IMR-90 (cell line): ENCODE data around the gene FBLN1. TPM values are rescaled to one million over a fixed set of nuclear protein-coding genes. Genes with fewer than 3 reads are reported as not detected.

ENCODE experiments used
- ATAC-seq: fragments of 200-7000 bp; cut with Tn5 transposase; 2 replicates; pipeline ENCODE4 v1.9.1; 2020; ENCODE audit warnings: low read depth, mild to moderate bottlenecking, moderate library complexity
- BruUV-seq: library from RNA; stranded (reverse); fragments of 400-500 nt; replicated peaks from 2 replicates; lab custom pipeline; 2021; lab: Mats Ljungman, UMichigan
- CTCF ChIA-PET: fragments of 300-600 bp; formaldehyde crosslinking; extraction: SDS; loops from one replicate; lab custom pipeline; 2021; ENCODE audit warnings: antibody characterized with exemption; lab: Yijun Ruan, JAX
- POLR2A ChIA-PET: fragments of 300-600 bp; sonication (Branson Sonifier 250); formaldehyde crosslinking; loops from one replicate; lab custom pipeline; 2022; ENCODE audit warnings: antibody characterized with exemption; ENCODE audit not compliant: unreplicated experiment; lab: Charles Lee
- DNase-seq: peaks from one replicate; pipeline ENCODE4 v3.0.0; 2013
- H2AFZ ChIP-seq: replicated peaks from 2 replicates; pipeline ENCODE3; 2013; ENCODE audit warnings: low read length, mild to moderate bottlenecking; ENCODE audit not compliant: poor library complexity
- H2AK5ac ChIP-seq: 2 replicates; pipeline ENCODE4 v1.6.1; 2013; ENCODE audit warnings: low read depth, low read length, inconsistent platforms
- H2AK9ac ChIP-seq: replicated peaks from 2 replicates; pipeline ENCODE3; 2013; ENCODE audit warnings: mild to moderate bottlenecking, low read depth, low read length, moderate library complexity; ENCODE audit not compliant: poor library complexity
- H2BK120ac ChIP-seq: 2 replicates; pipeline ENCODE4 v1.6.1; 2013; ENCODE audit warnings: low read depth, low read length, inconsistent platforms
- H2BK15ac ChIP-seq: 3 replicates; pipeline ENCODE4 v1.6.1; 2013; ENCODE audit warnings: low read depth, low read length, inconsistent platforms
- H2BK20ac ChIP-seq: 2 replicates; pipeline ENCODE4 v1.6.1; 2013; ENCODE audit warnings: low read depth, mild to moderate bottlenecking, inconsistent platforms, low read length, moderate library complexity
- H2BK5ac ChIP-seq: 2 replicates; pipeline ENCODE4 v1.6.1; 2013; ENCODE audit warnings: mild to moderate bottlenecking, low read depth, low read length, inconsistent platforms; ENCODE audit not compliant: poor library complexity, severe bottlenecking
- H3K14ac ChIP-seq: replicated peaks from 2 replicates; pipeline ENCODE4 v1.6.1; 2013; ENCODE audit warnings: low read depth, low read length, inconsistent platforms
- H3K18ac ChIP-seq: 2 replicates; pipeline ENCODE4 v1.6.1; 2013; ENCODE audit warnings: low read depth, low read length, control low read depth
- H3K23ac ChIP-seq: 2 replicates; pipeline ENCODE4 v1.6.1; 2013; ENCODE audit warnings: low read depth, low read length, inconsistent platforms
- H3K27ac ChIP-seq: 2 replicates; pipeline ENCODE4 v1.5.1; 2013; ENCODE audit warnings: mild to moderate bottlenecking, control low read depth, low read length; ENCODE audit not compliant: insufficient read depth
- H3K27me3 ChIP-seq: 2 replicates; pipeline ENCODE4 v1.6.1; 2013; ENCODE audit warnings: low read length; ENCODE audit not compliant: control insufficient read depth, insufficient read depth
- H3K36me3 ChIP-seq: 2 replicates; pipeline ENCODE4 v1.6.1; 2013; ENCODE audit warnings: low read length, mixed read lengths; ENCODE audit not compliant: control insufficient read depth, insufficient read depth
- H3K4ac ChIP-seq: 2 replicates; pipeline ENCODE4 v1.6.1; 2013; ENCODE audit warnings: low read depth, low read length, inconsistent platforms
- H3K4me1 ChIP-seq: 2 replicates; pipeline ENCODE4 v1.6.1; 2013; ENCODE audit warnings: low read length, mixed read lengths; ENCODE audit not compliant: control insufficient read depth, insufficient read depth
- H3K4me2 ChIP-seq: 2 replicates; pipeline ENCODE4 v1.6.1; 2013; ENCODE audit warnings: low read depth, mild to moderate bottlenecking, control low read depth, low read length, moderate library complexity
- H3K4me3 ChIP-seq: 2 replicates; pipeline ENCODE4 v1.5.1; 2013; ENCODE audit warnings: low read depth, mild to moderate bottlenecking, control low read depth, low read length, moderate library complexity; ENCODE audit not compliant: insufficient read depth
- H3K56ac ChIP-seq: 2 replicates; pipeline ENCODE4 v1.6.1; 2013; ENCODE audit warnings: low read length, inconsistent platforms; ENCODE audit not compliant: insufficient read depth; ENCODE audit errors: extremely low read depth
- H3K79me1 ChIP-seq, 2 experiments: 2 replicates each; pipeline ENCODE4 v1.6.1; 2013; ENCODE audit warnings: low read length in 2 of 2, inconsistent platforms in 1 of 2, low read depth in 1 of 2
- H3K9ac ChIP-seq: 2 replicates; pipeline ENCODE4 v1.6.1; 2013; ENCODE audit warnings: low read depth, low read length, control low read depth
- H3K9me1 ChIP-seq: 2 replicates; pipeline ENCODE4 v1.6.1; 2013; ENCODE audit warnings: low read length, inconsistent platforms; ENCODE audit not compliant: insufficient read depth
- H3K9me3 ChIP-seq: 2 replicates; pipeline ENCODE4 v1.6.1; 2013; ENCODE audit warnings: low read length; ENCODE audit not compliant: control insufficient read depth, insufficient read depth
- H4K20me1 ChIP-seq: 2 replicates; pipeline ENCODE4 v1.6.1; 2013; ENCODE audit warnings: low read length, inconsistent platforms; ENCODE audit not compliant: insufficient read depth
- H4K5ac ChIP-seq: 2 replicates; pipeline ENCODE4 v1.6.1; 2013; ENCODE audit warnings: mild to moderate bottlenecking, low read depth, low read length, control low read depth
- H4K8ac ChIP-seq, 2 experiments: 2 replicates each; pipeline ENCODE4 v1.6.1; 2013; ENCODE audit warnings: low read depth in 2 of 2, low read length in 2 of 2, control low read depth in 1 of 2, inconsistent platforms in 1 of 2
- H4K91ac ChIP-seq: 2 replicates; pipeline ENCODE4 v1.6.1; 2013; ENCODE audit warnings: low read depth, low read length, inconsistent platforms; ENCODE audit not compliant: insufficient read depth
- BHLHE40 ChIP-seq: fragments of 150-350 bp; IDR thresholded peaks from 2 replicates; pipeline ENCODE4 v1.6.1; 2016; ENCODE audit warnings: mild to moderate bottlenecking, low read depth, low read length
- CEBPB ChIP-seq: IDR thresholded peaks from 2 replicates; pipeline ENCODE4 v1.6.1; 2012; ENCODE audit warnings: low read depth, low read length, improper control_type of control experiment
- CHD1 ChIP-seq: IDR thresholded peaks from 2 replicates; pipeline ENCODE4 v1.6.1; 2012; ENCODE audit warnings: low read depth, low read length, improper control_type of control experiment
- ELK1 ChIP-seq: fragments of 150-350 bp; IDR thresholded peaks from 2 replicates; pipeline ENCODE4 v1.6.1; 2016; ENCODE audit warnings: low read depth, mild to moderate bottlenecking, low read length, moderate library complexity, borderline replicate concordance
- FOS ChIP-seq: fragments of 150-350 bp; IDR thresholded peaks from 2 replicates; pipeline ENCODE4 v1.6.1; 2016; ENCODE audit warnings: low read depth, low read length
- MAFK ChIP-seq: IDR thresholded peaks from 2 replicates; pipeline ENCODE4 v1.6.1; 2012; ENCODE audit warnings: low read depth, low read length, improper control_type of control experiment
- MAZ ChIP-seq: IDR thresholded peaks from 2 replicates; pipeline ENCODE4 v1.6.1; 2012; ENCODE audit warnings: low read depth, mild to moderate bottlenecking, low read length, improper control_type of control experiment, moderate library complexity, borderline replicate concordance
- NFE2L2 ChIP-seq: fragments of 150-350 bp; IDR thresholded peaks from 2 replicates; pipeline ENCODE4 v1.6.1; 2016; ENCODE audit warnings: low read depth, mild to moderate bottlenecking, low read length
- RAD21 ChIP-seq: IDR thresholded peaks from 2 replicates; pipeline ENCODE4 v1.6.1; 2012; ENCODE audit warnings: low read length, improper control_type of control experiment
- RCOR1 ChIP-seq: IDR thresholded peaks from 2 replicates; pipeline ENCODE4 v1.6.1; 2012; ENCODE audit warnings: mild to moderate bottlenecking, low read length, improper control_type of control experiment; ENCODE audit not compliant: insufficient replicate concordance
- RFX5 ChIP-seq: IDR thresholded peaks from 2 replicates; pipeline ENCODE4 v1.8.0; 2012; ENCODE audit warnings: low read depth, mild to moderate bottlenecking, low read length, moderate library complexity
- SMC3 ChIP-seq: fragments of 150-350 bp; IDR thresholded peaks from 2 replicates; pipeline ENCODE4 v1.6.1; 2016; ENCODE audit warnings: low read depth, mild to moderate bottlenecking, antibody characterized with exemption, low read length, moderate library complexity
- dilution Hi-C: fragments of 300-500 bp; cut with HindIII; formaldehyde crosslinking; loops from one replicate; pipeline ENCODE4 v1.14.3; 2018; ENCODE audit warnings: low sequenced_read_pairs; ENCODE audit not compliant: unreplicated experiment
- in situ Hi-C: fragments of 300-500 bp; cut with MboI; formaldehyde crosslinking; loops from 3 replicates; pipeline ENCODE4 v1.14.3; 2019; ENCODE audit warnings: low sequenced_read_pairs, inconsistent platforms, mixed read lengths
- intact Hi-C: fragments of 100-400 bp; cut with micrococcal nuclease; formaldehyde crosslinking; loops from 2 replicates; pipeline ENCODE4 v1.10.0; 2022
- polyA plus RNA-seq, 3 experiments: library from polyadenylated mRNA; depleted of rRNA; stranded (reverse); fragments of >200 nt; gene quantifications; 2 replicates each; pipeline ENCODE4 v1.2.3, GENCODE V29; 2012; ENCODE audit warnings: low replicate concordance in 1 of 3
- total RNA-seq: library from RNA; depleted of rRNA; stranded (reverse); fragments of >200 nt; gene quantifications from 2 replicates; pipeline ENCODE4 v1.2.3, GENCODE V29; 2012

The FBLN1 gene
- total and polyA plus RNA-seq, 2 of the 4 experiments (the other 2 are of a cell fraction): 11.3 to 87.9 TPM

GRCh38 chr22:45568213-45568612, 65.5 kb downstream of the FBLN1 start:
- Histone ChIP-seq H3K9me1 (peaks cover 12% of the 10 kb centered on the region; the same call in 1 of the 2 replicates), H2BK20ac (no peak overlapping the region), H3K27ac (no peak overlapping the region), H4K20me1 (no peaks in the 10 kb centered on the region; the same call in 1 of the 2 replicates), H3K23ac (no peak overlapping the region), H2BK15ac (no peak overlapping the region), H3K79me1 (peaks cover 0 to 3% of the 10 kb centered on the region in 2 experiments; a peak in 1 of 4 replicates), H2AK5ac (no peak overlapping the region), H2BK120ac (no peak overlapping the region), H4K91ac (no peak overlapping the region), H3K4me2 (no peak overlapping the region), H3K4me3 (no peak overlapping the region), H3K9ac (no peak overlapping the region), H3K14ac (no peak overlapping the region), H2AK9ac (no peak overlapping the region), H3K27me3 (no peaks in the 10 kb centered on the region), H3K36me3 (peaks cover 33% of the 10 kb centered on the region; the same call in 1 of the 2 replicates), H4K5ac (no peak overlapping the region), H3K56ac (no peak overlapping the region), H3K4me1 (no peaks in the 10 kb centered on the region), H3K9me3 (peaks cover 4% of the 10 kb centered on the region), H3K18ac (no peak overlapping the region), H2AFZ (no peak overlapping the region), H3K4ac (no peak overlapping the region), H2BK5ac (no peak overlapping the region), H4K8ac (no peak overlapping the region)
- no peak for TF ChIP-seq RCOR1
- no peak for TF ChIP-seq FOS
- TF ChIP-seq MAZ: no peak
- no peak for TF ChIP-seq RAD21
- TF ChIP-seq ELK1: no peak
- no peak for TF ChIP-seq BHLHE40
- TF ChIP-seq NFE2L2: no peak
- TF ChIP-seq CEBPB: no peak
- no peak for TF ChIP-seq MAFK
- no peak for TF ChIP-seq SMC3
- TF ChIP-seq CHD1: no peak
- TF ChIP-seq RFX5: no peak
- in situ Hi-C loops (loop anchor here (25.0 kb wide), 1 partner anchor 581 kb away; no protein-coding TSS in a partner anchor), dilution Hi-C loops (no loop called here), intact Hi-C loops (no loop called here)
- no TSS peak for BruUV-seq
- ChIA-PET CTCF (no interaction called here), POLR2A (no interaction called here)
- DNase-seq (no peak), ATAC-seq (no peak)
